Bronchus fibroblast of lung (primary cell): ENCODE measurements around the gene RCOR3. TPM values are rescaled to one million over a fixed set of nuclear protein-coding genes. Genes with fewer than 3 reads are reported as not detected.

Experiments used
- total RNA-seq: library from RNA; depleted of rRNA; stranded (reverse); fragments of >200 nt; gene quantifications from 2 replicates; pipeline ENCODE4 v1.2.3, GENCODE V29; 2015

RCOR3 gene
- 8.2 and 10.8 TPM in 2 replicates for total RNA-seq

GRCh38 chr1:211258756-211259637 lies at the start of gene RCOR3:
Gene RCOR3 (plus strand): TSS chr1:211259366. CDS start chr1:211259561, 195 bp downstream.

GRCh38 chr1:211326528-211327345 lies 67.6 kb downstream of the RCOR3 start, which contains the start of gene TRAF5:
Gene TRAF5 (plus strand): TSS chr1:211326833. CDS start chr1:211353240, 26,407 bp downstream.

Other genes with a start within 250 kb of the RCOR3 start
- gene KCNH1, start 125.2 kb upstream of the RCOR3 start, total RNA-seq, result not detected in 2 replicates
- gene TRAF5, start 67.5 kb downstream of the RCOR3 start, total RNA-seq, result 2.4 and 2.8 TPM in 2 replicates
- not detected in 2 replicates for gene RD3, start 232.8 kb downstream of the RCOR3 start, total RNA-seq